ENCODE data around the gene LRATD1. TPM values are rescaled to one million over a fixed set of nuclear protein-coding genes. Genes with fewer than 3 reads are reported as not detected.

LRATD1 gene
- total RNA-seq, 2 experiments from 2014 or later = not detected

GRCh38 chr2:14602309-14602708 lies 30.2 kb upstream of the LRATD1 start:
- no peaks in the 10 kb centered on the region for H4K20me1 ChIP-seq (ENCODE audit: insufficient read depth, low read length)
- no peak overlapping the region for H2AFZ ChIP-seq (ENCODE audit: low read length)
- no peak overlapping the region for H3K27ac ChIP-seq (ENCODE audit: low read depth, low read length, poor library complexity, severe bottlenecking)
- no peak overlapping the region for H3K4me2 ChIP-seq (ENCODE audit: low read length)
- no peaks in the 10 kb centered on the region for H3K9me3 ChIP-seq (ENCODE audit: low read length)
- H3K4me1 ChIP-seq (ENCODE audit: insufficient read depth, low read length, poor library complexity, severe bottlenecking) = no peaks in the 10 kb centered on the region
- ChIA-PET POLR2A (no interaction called here), CTCF (ENCODE audit: unreplicated experiment) (no interaction called here)
- no TSS peak for BruUV-seq (replicated peaks)
- H3K9me2 ChIP-seq (ENCODE audit: insufficient read depth, low read length) = no peaks in the 10 kb centered on the region
- no peaks in the 10 kb centered on the region for H3K79me2 ChIP-seq (ENCODE audit: insufficient read depth, low read depth, low read length)
- no peak for DNase-seq (ENCODE audit: low spot score)
- H3K4me3 ChIP-seq (ENCODE audit: low read depth, low read length, poor library complexity, severe bottlenecking) = no peak overlapping the region
- intact Hi-C loops (cut with micrococcal nuclease; ENCODE audit: unreplicated experiment) = no loop called here
- TF ChIP-seq EZH2phosphoT487 (IDR thresholded peaks at IDR 0.05; ENCODE audit: borderline replicate concordance, low read depth, low read length) (no peak), CTCF (conservative IDR thresholded peaks at IDR 0.05; ENCODE audit: low read length) (no peak)
- no peaks in the 10 kb centered on the region for H3K36me3 ChIP-seq (ENCODE audit: insufficient read depth, low read length)

- no peak for TF ChIP-seq CTCF (conservative IDR thresholded peaks at IDR 0.05; ENCODE audit: low read length)
- no peak for TF ChIP-seq EZH2phosphoT487 (IDR thresholded peaks at IDR 0.05; ENCODE audit: borderline replicate concordance, low read depth, low read length)
- Histone ChIP-seq H3K27ac (ENCODE audit: low read depth, low read length, poor library complexity, severe bottlenecking) (no peak overlapping the region), H3K4me2 (ENCODE audit: low read length) (no peak overlapping the region), H3K4me1 (ENCODE audit: insufficient read depth, low read length, poor library complexity, severe bottlenecking) (no peaks in the 10 kb centered on the region), H4K20me1 (ENCODE audit: insufficient read depth, low read length) (no peaks in the 10 kb centered on the region), H2AFZ (ENCODE audit: low read length) (no peak overlapping the region), H3K36me3 (ENCODE audit: insufficient read depth, low read length) (no peaks in the 10 kb centered on the region), H3K9me2 (ENCODE audit: insufficient read depth, low read length) (no peaks in the 10 kb centered on the region), H3K79me2 (ENCODE audit: insufficient read depth, low read depth, low read length) (no peaks in the 10 kb centered on the region), H3K9me3 (ENCODE audit: low read length) (no peaks in the 10 kb centered on the region), H3K4me3 (ENCODE audit: low read depth, low read length, poor library complexity, severe bottlenecking) (no peak overlapping the region)
- DNase-seq (ENCODE audit: low spot score) = no peak
- ChIA-PET POLR2A (interaction anchor here (1.0 kb wide), 1 partner anchor 22 kb away, joined by 3 read pairs; no protein-coding TSS in a partner anchor), CTCF (ENCODE audit: unreplicated experiment) (no interaction called here)
- intact Hi-C loops (cut with micrococcal nuclease; ENCODE audit: unreplicated experiment) = no loop called here
- BruUV-seq (replicated peaks) = no TSS peak
Observed at GRCh38 chr2:14603676-14604075, 28.8 kb upstream of the LRATD1 start.

- Histone ChIP-seq H3K9me2 (ENCODE audit: insufficient read depth, low read length) (no peaks in the 10 kb centered on the region), H3K36me3 (ENCODE audit: insufficient read depth, low read length) (no peaks in the 10 kb centered on the region), H2AFZ (ENCODE audit: low read length) (no peak overlapping the region), H3K4me1 (ENCODE audit: insufficient read depth, low read length, poor library complexity, severe bottlenecking) (no peaks in the 10 kb centered on the region), H3K4me3 (ENCODE audit: low read depth, low read length, poor library complexity, severe bottlenecking) (no peak overlapping the region), H3K4me2 (ENCODE audit: low read length) (no peak overlapping the region), H3K9me3 (ENCODE audit: low read length) (no peaks in the 10 kb centered on the region), H3K27ac (ENCODE audit: low read depth, low read length, poor library complexity, severe bottlenecking) (no peak overlapping the region), H4K20me1 (ENCODE audit: insufficient read depth, low read length) (no peaks in the 10 kb centered on the region), H3K79me2 (ENCODE audit: insufficient read depth, low read depth, low read length) (no peaks in the 10 kb centered on the region)
- CTCF ChIA-PET (ENCODE audit: unreplicated experiment) = no interaction called here
- no peak for DNase-seq (ENCODE audit: low spot score)
- no TSS peak for BruUV-seq (replicated peaks)
- TF ChIP-seq EZH2phosphoT487 (IDR thresholded peaks at IDR 0.05; ENCODE audit: borderline replicate concordance, low read depth, low read length) = no peak
- no peak for TF ChIP-seq CTCF (conservative IDR thresholded peaks at IDR 0.05; ENCODE audit: low read length)
- POLR2A ChIA-PET = interaction anchor here (0.6 to 0.7 kb wide), 2 partner anchors 16 to 263 kb away, joined by 3 to 4 read pairs; no protein-coding TSS in a partner anchor
- intact Hi-C loops (cut with micrococcal nuclease; ENCODE audit: unreplicated experiment) = no loop called here
Observed at GRCh38 chr2:14608245-14608644, 24.3 kb upstream of the LRATD1 start.

Data from OCI-LY7 (cell line).